H1 (cell line): Measurements from ENCODE around the gene CDKN3. TPM values are rescaled to one million over a fixed set of nuclear protein-coding genes. Genes with fewer than 3 reads are reported as not detected.

ENCODE experiments used
- CTCF ChIA-PET: fragments of 300-600 bp; sonication (Branson Sonifier 250); formaldehyde crosslinking; loops from one replicate; lab custom pipeline; 2021; ENCODE audit not compliant: partially characterized antibody; lab: Charles Lee
- POLR2A ChIA-PET: fragments of 300-600 bp; sonication (Branson Sonifier 250); formaldehyde crosslinking; loops from one replicate; lab custom pipeline; 2021; ENCODE audit warnings: inconsistent platforms; ENCODE audit not compliant: partially characterized antibody; lab: Charles Lee
- DNase-seq, 2 experiments: peaks; one replicate each; pipeline versions ENCODE4 v3.0.0 to v3.0.0-alpha.2; 2010 to 2022; ENCODE audit warnings: low spot score in 2 of 2, low read depth in 1 of 2, mixed read lengths in 1 of 2
- FAIRE-seq: peaks from 2 replicates; lab custom pipeline; 2011; peaks lifted over from hg19 to GRCh38; lab: Jason Lieb, UNC
- H2AFZ ChIP-seq: 2 replicates; pipeline ENCODE4 v1.8.1; 2012; ENCODE audit warnings: low read length, inconsistent platforms
- H2AK5ac ChIP-seq: 2 replicates; pipeline ENCODE4 v1.6.1; 2013; ENCODE audit warnings: low read depth, low read length
- H2BK120ac ChIP-seq: replicated peaks from 2 replicates; pipeline ENCODE3; 2013; ENCODE audit warnings: low read depth, low read length, inconsistent platforms
- H2BK12ac ChIP-seq: 2 replicates; pipeline ENCODE4 v1.6.1; 2013; ENCODE audit warnings: low read depth, low read length
- H2BK15ac ChIP-seq: 2 replicates; pipeline ENCODE4 v1.6.1; 2013; ENCODE audit warnings: low read length
- H2BK20ac ChIP-seq: 2 replicates; pipeline ENCODE4 v1.6.1; 2013; ENCODE audit warnings: low read length
- H2BK5ac ChIP-seq: 2 replicates; pipeline ENCODE4 v1.6.1; 2013; ENCODE audit warnings: low read depth, low read length
- H3K14ac ChIP-seq: 2 replicates; pipeline ENCODE4 v1.6.1; 2013; ENCODE audit warnings: inconsistent platforms; ENCODE audit not compliant: insufficient read length
- H3K18ac ChIP-seq: 2 replicates; pipeline ENCODE4 v1.6.1; 2013; ENCODE audit warnings: low read length; ENCODE audit errors: extremely low read depth
- H3K23ac ChIP-seq: 2 replicates; pipeline ENCODE4 v1.6.1; 2013; ENCODE audit warnings: inconsistent platforms; ENCODE audit not compliant: insufficient read length
- H3K23me2 ChIP-seq: 2 replicates; pipeline ENCODE4 v1.6.1; 2013; ENCODE audit warnings: low read depth, low read length
- H3K27ac ChIP-seq: 2 replicates; pipeline ENCODE4 v1.6.1; 2011; ENCODE audit warnings: low read depth, low read length, inconsistent platforms
- H3K27me3 ChIP-seq, 4 experiments: replicated peaks in 1 of 4; 1 replicate in 1 of 4; 2 replicates in 3 of 4; pipeline versions ENCODE4 v1.6.1 to v1.8.1; 2011 to 2013; ENCODE audit warnings: low read length in 3 of 4, mild to moderate bottlenecking in 3 of 4, inconsistent platforms in 2 of 4, mixed read lengths in 2 of 4, moderate library complexity in 1 of 4; ENCODE audit not compliant: control insufficient read depth in 3 of 4, insufficient read depth in 3 of 4; ENCODE audit errors: extremely low read depth in 1 of 4
- H3K36me3 ChIP-seq, 4 experiments: 2 replicates each; pipeline versions ENCODE4 v1.6.1 to v1.8.1; 2011 to 2013; ENCODE audit warnings: mild to moderate bottlenecking in 4 of 4, low read length in 3 of 4, moderate library complexity in 2 of 4, control low read depth in 1 of 4, inconsistent platforms in 1 of 4; ENCODE audit not compliant: insufficient read depth in 4 of 4, control insufficient read depth in 2 of 4
- H3K4ac ChIP-seq: replicated peaks from 2 replicates; pipeline ENCODE3; 2013; ENCODE audit warnings: low read length, low read depth, mixed read lengths, inconsistent platforms; ENCODE audit not compliant: insufficient read length
- H3K4me1 ChIP-seq, 4 experiments: replicated peaks in 1 of 4; 1 replicate in 1 of 4; 2 replicates in 3 of 4; pipeline versions ENCODE4 v1.6.1 to v1.8.1; 2011 to 2013; ENCODE audit warnings: low read length in 3 of 4, inconsistent platforms in 2 of 4, mixed read lengths in 1 of 4; ENCODE audit not compliant: insufficient read depth in 4 of 4, control insufficient read depth in 3 of 4
- H3K4me2 ChIP-seq, 2 experiments: 2 replicates each; pipeline versions ENCODE4 v1.6.1 to v1.8.1; 2011 to 2013; ENCODE audit warnings: low read depth in 2 of 2, low read length in 2 of 2, control low read depth in 1 of 2, inconsistent platforms in 1 of 2, mild to moderate bottlenecking in 1 of 2; ENCODE audit not compliant: insufficient read depth in 1 of 2
- H3K4me3 ChIP-seq, 4 experiments: fragments of 200-600, 300-600 bp in 1 of 4; sonication (generic), shearing (Covaris generic), sonication (Bioruptor Twin) in 1 of 4; 2 replicates each; pipeline versions ENCODE4 v1.5.1 to v1.8.1; 2011 to 2016; ENCODE audit warnings: low read length in 4 of 4, low read depth in 3 of 4, control low read depth in 2 of 4, inconsistent platforms in 2 of 4, mild to moderate bottlenecking in 2 of 4, mixed read lengths in 1 of 4, moderate library complexity in 1 of 4; ENCODE audit not compliant: insufficient read depth in 2 of 4; ENCODE audit errors: extremely low read depth in 1 of 4
- H3K56ac ChIP-seq: replicated peaks from 2 replicates; pipeline ENCODE3; 2013; ENCODE audit warnings: low read depth, mild to moderate bottlenecking, mixed read lengths, low read length, inconsistent platforms; ENCODE audit not compliant: insufficient read length
- H3K79me1 ChIP-seq: 2 replicates; pipeline ENCODE4 v1.6.1; 2013; ENCODE audit warnings: low read depth, low read length, control low read depth
- H3K79me2 ChIP-seq, 2 experiments: 2 replicates each; pipeline versions ENCODE4 v1.6.1 to v1.8.1; 2012 to 2013; ENCODE audit warnings: low read length in 2 of 2, mild to moderate bottlenecking in 2 of 2, inconsistent platforms in 1 of 2; ENCODE audit not compliant: insufficient read depth in 2 of 2, control insufficient read depth in 1 of 2
- H3K9ac ChIP-seq, 4 experiments: replicated peaks in 1 of 4; 1 replicate in 1 of 4; 2 replicates in 3 of 4; pipeline versions ENCODE4 v1.6.1 to v1.8.1; 2011 to 2013; ENCODE audit warnings: low read depth in 3 of 4, low read length in 3 of 4, control low read depth in 2 of 4, mild to moderate bottlenecking in 2 of 4, moderate library complexity in 2 of 4, inconsistent platforms in 1 of 4; ENCODE audit errors: extremely low read depth in 1 of 4
- H3K9me3 ChIP-seq, 2 experiments: 2 replicates each; pipeline versions ENCODE4 v1.6.1 to v1.8.1; 2012 to 2013; ENCODE audit warnings: mild to moderate bottlenecking in 2 of 2, moderate library complexity in 2 of 2, control low read depth in 1 of 2, inconsistent platforms in 1 of 2, low read depth in 1 of 2, low read length in 1 of 2, mixed read lengths in 1 of 2; ENCODE audit not compliant: insufficient read depth in 2 of 2
- H4K20me1 ChIP-seq, 2 experiments: replicated peaks in 1 of 2; 2 replicates each; pipeline versions ENCODE3 to v1.8.1; 2011 to 2013; ENCODE audit warnings: inconsistent platforms in 2 of 2, low read length in 2 of 2, mild to moderate bottlenecking in 1 of 2; ENCODE audit not compliant: insufficient read depth in 2 of 2, control insufficient read depth in 1 of 2
- H4K5ac ChIP-seq: 2 replicates; pipeline ENCODE4 v1.6.1; 2013; ENCODE audit warnings: low read length, low read depth, mixed read lengths, inconsistent platforms; ENCODE audit not compliant: insufficient read length
- H4K8ac ChIP-seq: 2 replicates; pipeline ENCODE4 v1.8.0; 2013; ENCODE audit warnings: mild to moderate bottlenecking, moderate library complexity, low read length, inconsistent platforms; ENCODE audit not compliant: insufficient read depth; ENCODE audit errors: extremely low read depth
- H4K91ac ChIP-seq: replicated peaks from 2 replicates; pipeline ENCODE3; 2013; ENCODE audit warnings: low read length, mixed read lengths, inconsistent platforms; ENCODE audit not compliant: insufficient read length
- BCL11A ChIP-seq, 2 experiments: IDR thresholded peaks; one replicate each; pipeline ENCODE4 v1.6.1; 2011; ENCODE audit warnings: low read depth in 2 of 2, low read length in 2 of 2, mild to moderate bottlenecking in 2 of 2
- CREB1 ChIP-seq: IDR thresholded peaks from 2 replicates; pipeline ENCODE4 v1.6.1; 2012; ENCODE audit warnings: inconsistent platforms
- GABPA ChIP-seq: IDR thresholded peaks from 2 replicates; pipeline ENCODE4 v1.6.1; 2011; ENCODE audit warnings: mild to moderate bottlenecking, low read length, moderate library complexity, borderline replicate concordance; ENCODE audit not compliant: insufficient read depth
- GTF2F1 ChIP-seq: IDR thresholded peaks from 2 replicates; pipeline ENCODE4 v1.6.1; 2012; ENCODE audit warnings: low read depth, low read length, improper control_type of control experiment, borderline replicate concordance
- JUN ChIP-seq: IDR thresholded peaks from 2 replicates; pipeline ENCODE4 v1.6.1; 2011; ENCODE audit warnings: low read depth, mild to moderate bottlenecking, improper control_type of control experiment, low read length
- PHF8 ChIP-seq: fragments of 200-600 bp; sonication (generic); conservative IDR thresholded peaks from 2 replicates; pipeline ENCODE4 v1.7.1; 2012; ENCODE audit warnings: low read depth, mild to moderate bottlenecking, inconsistent platforms, low read length, moderate library complexity
- RNF2 ChIP-seq: fragments of 200-900, 300-1000 bp; sonication (generic); IDR thresholded peaks from 2 replicates; pipeline ENCODE4 v1.7.1; 2016; ENCODE audit warnings: borderline replicate concordance, low read depth, mild to moderate bottlenecking, antibody characterized with exemption, low read length; ENCODE audit not compliant: poor library complexity, severe bottlenecking; ENCODE audit errors: missing control alignments
- SAP30 ChIP-seq: fragments of 300-600 bp; sonication (generic); IDR thresholded peaks from 2 replicates; pipeline ENCODE4 v1.7.1; 2012; ENCODE audit warnings: low read length, moderate library complexity, mild to moderate bottlenecking, inconsistent platforms; ENCODE audit not compliant: insufficient read depth, insufficient replicate concordance
- SIX5 ChIP-seq: IDR thresholded peaks from 2 replicates; pipeline ENCODE4 v1.6.1; 2011; ENCODE audit warnings: mild to moderate bottlenecking, low read depth, low read length
- TAF1 ChIP-seq: IDR thresholded peaks from 2 replicates; pipeline ENCODE4 v1.6.1; 2011; ENCODE audit warnings: mild to moderate bottlenecking, low read depth, low read length
- TEAD4 ChIP-seq: IDR thresholded peaks from 2 replicates; pipeline ENCODE4 v1.6.1; 2012; ENCODE audit warnings: low read depth, low read length, inconsistent platforms, mixed read lengths
- YY1 ChIP-seq: IDR thresholded peaks from 2 replicates; pipeline ENCODE4 v1.6.1; 2011; ENCODE audit warnings: low read depth, mild to moderate bottlenecking, low read length
- WGBS, 2 experiments: shearing (Covaris generic) in 1 of 2; methylation state at CpG; one replicate each; pipeline versions ENCODE4 v1.1.6 to v1.1.7; 2013 to 2015; ENCODE audit warnings: low lambda C conversion rate in 2 of 2, mixed read lengths in 2 of 2, inconsistent platforms in 1 of 2, low coverage in 1 of 2, missing lambda C conversion rate in 1 of 2; ENCODE audit not compliant: insufficient replicate concordance in 2 of 2, insufficient coverage in 1 of 2, insufficient read length in 1 of 2; ENCODE audit errors: extremely low coverage in 1 of 2, missing lambda C conversion rate in 1 of 2; 5-methylcytosine and 5-hydroxymethylcytosine counted together
- polyA plus RNA-seq, 7 experiments: library from polyadenylated mRNA; depleted of rRNA in 3 of 7; stranded (reverse) in 5 of 7; unstranded in 2 of 7; fragments of >200 nt in 5 of 7; fragments of 200-250 nt in 2 of 7; gene quantifications; 1 replicate in 5 of 7; 2 replicates in 1 of 7; 4 replicates in 1 of 7; pipeline versions ENCODE4 v1.2.1 to v1.2.3, GENCODE V29; 2011 to 2013; ENCODE audit warnings: missing spikeins in 2 of 7, mixed read lengths in 2 of 7
- total RNA-seq: library from RNA; stranded (reverse); fragmentation: NEBNext Ultra II Directional; extraction: Animal tissue kit (Norgen Biotek cat#: 25700); gene quantifications from 2 replicates; pipeline ENCODE4 v1.2.1, GENCODE V29; 2021

The CDKN3 gene
- total and polyA plus RNA-seq, 2 of the 8 experiments (the other 6 are each of a cell fraction or from before 2014, with no cell fraction given), result 43.5 to 48.3 TPM

DNA sequence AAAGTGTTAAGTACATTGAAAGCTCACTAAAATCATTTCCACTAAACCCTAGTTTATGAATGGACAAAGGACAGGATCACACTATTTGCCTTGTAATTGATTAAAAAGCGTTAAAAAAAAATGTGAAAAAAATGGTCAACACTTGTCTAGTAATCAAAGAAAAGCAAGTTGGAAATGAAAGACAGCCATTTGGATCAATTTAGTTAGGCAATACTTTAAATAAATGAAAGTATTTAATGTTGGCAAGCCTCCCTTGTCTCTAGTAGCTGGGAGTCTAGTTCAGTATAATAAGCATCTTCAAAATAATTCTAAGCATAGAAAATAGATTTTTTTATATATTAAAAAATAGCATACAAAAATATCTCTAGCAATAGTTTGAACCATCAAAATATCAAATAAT, 58.6 kb downstream of the CDKN3 start:
- WGBS, 2 experiments, result 93% methylated on average over 1 of the region's 1 CpG; no CpG with 5 or more reads in 1 of the 2 experiments
- POLR2A ChIA-PET, result no interaction called here
- H3K79me1 ChIP-seq, result no peaks in the 10 kb centered on the region

More for the DNA sequence above, 58.6 kb downstream of the CDKN3 start:
- H4K20me1 ChIP-seq, result no peaks in the 10 kb centered on the region
- H3K4me2 ChIP-seq, result no peak overlapping the region
- no peaks in the 10 kb centered on the region for H3K27me3 ChIP-seq
- H3K4me3 ChIP-seq, result no peak overlapping the region
- H3K4me1 ChIP-seq, result no peaks in the 10 kb centered on the region
- no peaks in the 10 kb centered on the region for H3K23me2 ChIP-seq
- peaks cover 6 to 13% of the 10 kb centered on the region in 2 experiments for H3K9me3 ChIP-seq
- no peak overlapping the region for H3K56ac ChIP-seq
- no peak overlapping the region for H2BK120ac ChIP-seq
- no peak overlapping the region for H4K91ac ChIP-seq
- H2AK5ac ChIP-seq, result no peak overlapping the region
- no peak overlapping the region for H4K5ac ChIP-seq
- H2BK15ac ChIP-seq, result no peak overlapping the region
- H2BK12ac ChIP-seq, result no peak overlapping the region
- H3K4ac ChIP-seq, result no peak overlapping the region
- no peak overlapping the region for H3K23ac ChIP-seq
- no peak overlapping the region for H3K27ac ChIP-seq
- H3K9ac ChIP-seq, result no peak overlapping the region
- H3K79me2 ChIP-seq, result no peaks in the 10 kb centered on the region
- no peak overlapping the region for H2BK20ac ChIP-seq
- no peak for FAIRE-seq
- no peak for DNase-seq
- no peak overlapping the region for H3K18ac ChIP-seq
- H4K8ac ChIP-seq, result no peak overlapping the region
- H3K14ac ChIP-seq, result no peak overlapping the region
- TF ChIP-seq YY1 (no peak), SIX5 (no peak), PHF8 (no peak), TAF1 (no peak), BCL11A (IDR thresholded peaks at IDR 0.05; ENCODE audit: low read depth in 2 of 2, low read length in 2 of 2) (no peak), RNF2 (no peak), TEAD4 (no peak), CREB1 (no peak), SAP30 (no peak), JUN (no peak), GABPA (no peak), GTF2F1 (no peak)
- TF ChIP-seq, all 59 proteins: peak for 0
- no peak overlapping the region for H2BK5ac ChIP-seq
- no peaks in the 10 kb centered on the region for H3K36me3 ChIP-seq
- CTCF ChIA-PET, result interaction anchor here (1.0 kb wide), 1 partner anchor 12 kb away, joined by 4 read pairs; no protein-coding TSS in a partner anchor
- no peak overlapping the region for H2AFZ ChIP-seq
